NB4 (cell line): Measurements from ENCODE around the gene GPX2.

Source experiments
- CTCF ChIP-seq: IDR thresholded peaks from one replicate; pipeline ENCODE4 v1.5.1; 2012; ENCODE audit warnings: low read depth, low read length
- POLR2A ChIP-seq: IDR thresholded peaks from 2 replicates; pipeline ENCODE4 v1.6.1; 2011; ENCODE audit warnings: mild to moderate bottlenecking; ENCODE audit not compliant: insufficient read length; ENCODE audit errors: extremely low read depth

GRCh38 chr14:64970041-64970440, 27.5 kb upstream of the GPX2 start:
- TF ChIP-seq CTCF (no peak), POLR2A (no peak)
